ENCODE data around the gene SPATA2L.

GRCh38 chr16:89733322-89733721, 31.8 kb upstream of the SPATA2L start:
- TF ChIP-seq EZH2 (IDR thresholded peaks at IDR 0.05; ENCODE audit: low read depth) (no peak), CTCF (conservative IDR thresholded peaks at IDR 0.05) (no peak)
